ENCODE results near the gene AGR3.

Gene AGR3

GRCh38 chr7:16816824-16817223, 65.0 kb downstream of the AGR3 start:
- Histone ChIP-seq H3K9me3 (ENCODE audit: control insufficient read depth, insufficient read depth, low read depth, low read length) (no peaks in the 10 kb centered on the region), H3K36me3 (ENCODE audit: control insufficient read depth in 2 of 2, insufficient read depth in 1 of 2, low read length in 2 of 2) (no peaks in the 10 kb centered on the region), H3K4me1 (ENCODE audit: control insufficient read depth, insufficient read depth, low read length) (no peaks in the 10 kb centered on the region), H3K4me3 (ENCODE audit: low read depth, low read length) (no peak overlapping the region), H3K27ac (ENCODE audit: extremely low read depth, low read depth, low read length) (no peak overlapping the region)
- no peak for TF ChIP-seq EGR2 (tag by site-specific recombination; IDR thresholded peaks at IDR 0.05; ENCODE audit: low read depth)
- peak; percentile 31; the same call in 1 of the 2 replicates for TF ChIP-seq ZNF341 (tag by site-specific recombination; IDR thresholded peaks at IDR 0.05; ENCODE audit: low read depth)
- TF ChIP-seq MZF1 (tag by site-specific recombination; IDR thresholded peaks at IDR 0.05; ENCODE audit: borderline replicate concordance): no peak
- no peak for TF ChIP-seq ZNF174 (tag by site-specific recombination; IDR thresholded peaks at IDR 0.05)
- TF ChIP-seq ZNF140 (tag by site-specific recombination; IDR thresholded peaks at IDR 0.05): no peak
- CTCF ChIA-PET: no interaction called here
- POLR2A ChIA-PET: no interaction called here

GRCh38 chr7:16815001-16815400, 66.8 kb downstream of the AGR3 start:
- H3K4me1 ChIP-seq (ENCODE audit: control insufficient read depth, insufficient read depth, low read length): peaks cover 7% of the 10 kb centered on the region
- no peaks in the 10 kb centered on the region for H3K9me3 ChIP-seq (ENCODE audit: control insufficient read depth, insufficient read depth, low read depth, low read length)
- no peak overlapping the region for H3K4me3 ChIP-seq (ENCODE audit: low read depth, low read length)
- CTCF ChIA-PET: no interaction called here
- TF ChIP-seq ZNF302 (tag by site-specific recombination; IDR thresholded peaks at IDR 0.05; ENCODE audit: low read depth) (no peak), GLI4 (tag by site-specific recombination; IDR thresholded peaks at IDR 0.05) (no peak), ZNF19 (tag by site-specific recombination; IDR thresholded peaks at IDR 0.05; ENCODE audit: low read depth) (no peak), ZNF510 (tag by site-specific recombination; IDR thresholded peaks at IDR 0.05; ENCODE audit: insufficient replicate concordance) (no peak), ZNF114 (tag by site-specific recombination; IDR thresholded peaks at IDR 0.05) (no peak), ZNF37A (tag by site-specific recombination; IDR thresholded peaks at IDR 0.05) (no peak), SP7 (tag by site-specific recombination; IDR thresholded peaks at IDR 0.05) (no peak), PRDM6 (tag by site-specific recombination; IDR thresholded peaks at IDR 0.05) (no peak), MEIS1 (CRISPR knock-in tag; IDR thresholded peaks at IDR 0.05; ENCODE audit: borderline replicate concordance) (no peak), ZNF121 (tag by site-specific recombination; IDR thresholded peaks at IDR 0.05) (no peak), PRDM10 (tag by site-specific recombination; IDR thresholded peaks at IDR 0.05) (no peak), AEBP2 (tag by site-specific recombination; IDR thresholded peaks at IDR 0.05; ENCODE audit: borderline replicate concordance) (no peak), ZNF16 (tag by site-specific recombination; IDR thresholded peaks at IDR 0.05; ENCODE audit: low read depth) (no peak), ZXDB (tag by site-specific recombination; IDR thresholded peaks at IDR 0.05) (no peak), ZNF311 (tag by site-specific recombination; IDR thresholded peaks at IDR 0.05; ENCODE audit: borderline replicate concordance) (no peak), CTCF (tag by site-specific recombination; IDR thresholded peaks at IDR 0.05) (no peak), ZNF664 (tag by site-specific recombination; IDR thresholded peaks at IDR 0.05) (no peak), ZNF175 (tag by site-specific recombination; IDR thresholded peaks at IDR 0.05) (no peak), ZBTB20 (tag by site-specific recombination; IDR thresholded peaks at IDR 0.05) (no peak), ZNF426 (tag by site-specific recombination; IDR thresholded peaks at IDR 0.05) (no peak)
- POLR2A ChIA-PET: no interaction called here
- H3K27ac ChIP-seq (ENCODE audit: extremely low read depth, low read depth, low read length): no peak overlapping the region
- no peaks in the 10 kb centered on the region for H3K36me3 ChIP-seq (ENCODE audit: control insufficient read depth in 2 of 2, insufficient read depth in 1 of 2, low read length in 2 of 2)

All from HEK293 (cell line).